Body of pancreas (tissue), 4 donors: Measurements from ENCODE around the gene SNRNP25.
"Not testable (repeated sequence)": the region's sequence is repeated elsewhere in the genome, so short reads cannot be mapped to it uniquely, and the experiment has no call there.

Source experiments
- CTCF ChIP-seq, 7 experiments: fragments of 450-650 bp in 4 of 7; fragments of 200-600 bp in 3 of 7; sonication (generic) in 3 of 7; IDR thresholded peaks; one replicate each; pipeline ENCODE4 v1.5.1; 2016 to 2019; ENCODE audit warnings: antibody characterized with exemption in 7 of 7
- POLR2A ChIP-seq, 3 donors: fragments of 450-650 bp; IDR thresholded peaks; one replicate each; pipeline ENCODE4 v1.6.1; 2016; ENCODE audit warnings: antibody characterized with exemption in 3 of 3, mild to moderate bottlenecking in 2 of 3

- not testable (repeated sequence) for TF ChIP-seq CTCF, POLR2A (IDR thresholded peaks at IDR 0.05)
Observed at GRCh38 chr16:25926-26348, 27.7 kb upstream of the SNRNP25 start.
